Stimulated activated CD8-positive, alpha-beta memory T cell treated with anti-CD3 and anti-CD28 coated beads, Interleukin-15, amount 100 ng/mL, for 1 hour (primary cell): ENCODE data around the gene FARP1.

Experiments
- DNase-seq: peaks from one replicate; pipeline ENCODE4 v3.0.0-alpha.2; 2020; ENCODE audit warnings: low read depth

The FARP1 gene

DNA sequence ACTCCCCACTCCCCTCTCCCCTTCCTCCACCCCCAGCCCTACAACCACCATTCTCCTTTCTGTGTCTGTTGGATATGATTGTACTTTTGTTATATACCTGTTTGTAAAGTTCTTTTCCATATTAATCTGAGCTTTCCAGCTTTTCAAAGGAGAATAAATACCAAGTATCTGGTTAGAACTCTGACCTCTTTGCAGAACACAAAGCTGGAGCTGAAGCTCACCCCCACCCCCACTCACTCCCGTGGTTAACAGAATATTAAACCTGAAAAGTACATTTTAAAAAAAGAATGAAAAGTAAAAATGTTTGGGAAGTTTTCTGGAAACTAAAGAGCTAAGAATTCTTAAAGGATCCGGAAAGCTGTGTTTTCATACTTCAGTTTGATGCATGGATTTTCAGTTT lies 189.3 kb downstream of the FARP1 start:
- DNase-seq, result no peak

DNA sequence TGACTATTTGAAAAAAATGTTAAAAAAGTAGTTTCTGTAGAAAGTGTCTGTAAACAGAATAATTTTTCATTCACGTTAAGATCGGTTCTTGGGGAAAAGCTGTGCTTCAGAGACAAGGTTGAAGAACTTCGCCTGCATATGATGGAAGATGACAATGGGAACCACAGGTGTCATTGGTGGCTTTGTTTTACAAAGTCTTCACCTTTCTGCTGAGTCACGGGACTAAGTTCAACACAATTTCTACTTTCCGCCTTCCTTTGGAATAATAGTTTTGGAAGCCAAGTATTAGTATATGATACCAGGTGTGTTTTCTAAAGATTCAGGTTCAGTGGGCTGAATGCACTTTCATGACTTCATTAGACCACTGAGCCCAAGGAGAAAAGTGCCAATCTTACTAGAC lies 189.8 kb downstream of the FARP1 start:
- DNase-seq, result no peak

DNA sequence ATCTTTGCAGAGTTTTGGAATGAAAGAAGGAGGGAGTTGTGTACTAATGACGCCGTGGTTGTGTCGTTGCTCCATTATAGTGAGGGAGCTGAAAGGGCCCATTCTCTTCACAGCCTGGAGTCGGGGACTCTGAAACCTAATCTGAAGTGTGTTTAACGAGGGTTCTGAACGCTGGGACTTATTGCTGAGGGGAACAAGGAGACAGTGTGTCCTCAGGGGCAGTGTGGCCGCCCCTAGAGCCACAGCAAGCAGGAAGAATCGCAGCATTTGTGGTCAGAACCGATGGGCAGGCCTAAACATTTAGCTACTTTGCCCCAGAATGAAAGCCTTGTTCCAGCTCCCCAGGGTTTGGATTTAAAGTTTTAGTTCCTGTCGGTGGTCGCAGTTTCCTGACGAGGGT lies 190.6 kb downstream of the FARP1 start:
- DNase-seq, result no peak

DNA sequence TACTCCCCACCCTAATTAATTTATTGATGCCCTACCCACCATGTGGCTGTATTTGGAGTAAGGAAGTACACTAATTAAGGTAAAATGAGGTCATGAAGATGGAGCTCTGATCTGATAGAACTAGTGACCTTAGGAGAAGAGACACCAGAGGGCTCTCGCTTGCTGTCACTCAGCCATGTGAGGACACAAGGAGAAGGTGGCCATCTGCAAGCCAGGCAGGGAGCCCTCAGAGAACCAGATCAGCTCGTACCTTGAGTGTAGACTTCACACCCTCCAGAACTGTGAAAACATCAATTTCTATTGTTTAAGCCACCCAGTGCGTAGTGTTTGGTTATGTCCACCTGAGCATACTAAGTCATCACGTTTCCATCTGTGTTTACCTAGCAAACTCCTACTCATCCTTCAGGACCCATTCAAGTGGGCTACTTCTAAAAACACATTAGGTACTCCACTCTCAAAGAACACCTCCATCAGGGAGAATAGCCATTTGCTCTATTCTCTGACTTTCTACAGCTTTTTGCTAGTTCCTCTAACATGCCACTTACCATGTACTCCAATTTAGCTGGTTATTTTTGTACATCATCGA lies 191.8 kb downstream of the FARP1 start:
- no peak for DNase-seq

DNA sequence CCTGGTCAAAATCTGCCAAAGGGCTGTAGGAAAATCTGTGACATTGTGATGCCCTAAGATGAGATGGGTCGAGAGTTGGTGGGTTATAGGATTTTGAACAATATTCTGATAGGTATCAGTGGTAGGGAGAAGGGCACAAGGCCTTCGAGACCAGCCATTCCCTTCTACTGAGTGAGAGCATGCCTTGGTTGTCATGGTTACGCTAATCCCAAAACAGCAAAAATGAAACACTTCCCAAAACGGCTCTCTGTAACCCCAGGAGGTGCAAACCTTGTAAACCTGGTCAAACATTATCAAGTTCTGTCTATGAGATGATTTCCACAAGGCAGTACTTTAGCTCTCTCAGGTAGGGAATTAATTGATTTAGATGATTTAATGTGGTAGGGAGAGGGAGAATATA lies 192.8 kb downstream of the FARP1 start:
- no peak for DNase-seq

DNA sequence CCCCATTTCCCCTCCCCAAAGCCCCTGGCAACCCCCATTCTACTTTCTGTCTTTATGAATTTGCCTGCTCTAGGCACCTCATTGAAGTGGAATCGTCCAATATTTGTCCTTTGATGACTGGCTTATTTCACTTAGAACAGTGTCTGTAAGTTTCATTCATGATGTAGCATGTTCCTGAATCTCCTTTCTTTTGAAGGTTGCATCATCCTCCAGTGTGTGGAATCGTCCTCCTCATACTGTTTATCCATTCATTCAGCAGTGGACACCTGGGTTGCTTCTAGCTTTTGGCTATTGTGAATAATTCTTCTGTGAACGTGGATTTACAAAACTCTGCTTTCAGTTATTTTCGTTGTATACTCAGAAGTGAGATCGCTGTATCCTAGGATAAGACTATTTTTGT lies 195.4 kb downstream of the FARP1 start:
- DNase-seq, result no peak

DNA sequence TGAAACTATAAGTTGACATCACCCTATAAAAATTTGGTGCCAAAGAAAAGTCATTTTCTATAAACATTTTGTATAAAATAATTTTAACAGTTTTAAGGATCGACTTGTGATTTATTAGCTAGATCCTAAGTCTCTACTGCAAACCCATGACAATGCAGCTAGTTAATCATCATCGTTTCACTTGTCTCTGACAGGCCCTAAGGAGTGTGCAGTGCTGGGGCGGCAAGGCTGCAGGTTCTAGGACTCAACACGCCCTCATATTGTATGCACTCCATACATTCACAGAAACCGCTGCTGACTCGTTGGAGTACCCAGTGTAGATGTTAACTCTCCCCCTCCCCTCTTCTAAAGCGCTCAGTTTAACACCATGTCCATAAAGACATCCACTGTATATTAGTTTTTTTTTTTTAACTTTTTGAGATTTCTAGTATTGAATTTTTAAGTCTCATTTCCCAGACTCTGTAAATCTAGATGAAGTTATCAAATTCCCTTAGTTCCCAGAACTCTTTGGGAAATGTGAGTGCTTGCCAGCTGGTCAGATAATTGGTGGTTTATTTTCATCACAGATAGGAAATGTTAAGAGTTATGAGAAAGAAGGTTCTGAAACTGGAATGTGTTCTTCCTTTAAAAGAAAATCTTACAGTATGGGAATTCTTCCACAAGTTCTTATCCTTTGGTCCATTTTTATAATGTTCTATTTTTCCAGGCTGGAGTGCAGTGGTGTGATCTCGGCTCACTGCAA lies 197.0 kb downstream of the FARP1 start:
- no peak for DNase-seq

DNA sequence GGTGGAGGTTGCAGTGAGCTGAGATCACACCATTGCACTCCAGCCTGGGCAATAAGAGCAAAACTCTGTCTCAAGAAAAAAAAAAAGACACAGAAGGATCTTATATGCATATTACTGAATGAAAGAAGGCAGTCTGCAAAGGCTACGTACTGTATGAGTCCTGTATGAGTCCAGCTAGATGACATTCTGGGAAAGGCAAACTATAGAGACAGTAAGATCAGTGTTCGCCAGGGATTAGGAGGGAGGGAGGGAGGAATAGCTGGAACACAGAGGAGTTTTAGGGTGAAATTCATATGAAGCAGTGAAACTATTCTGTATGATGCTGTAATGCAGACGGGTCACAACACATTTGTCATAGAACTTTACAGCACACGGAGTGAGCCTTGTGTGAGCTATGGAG lies 200.1 kb downstream of the FARP1 start:
- DNase-seq, result no peak

DNA sequence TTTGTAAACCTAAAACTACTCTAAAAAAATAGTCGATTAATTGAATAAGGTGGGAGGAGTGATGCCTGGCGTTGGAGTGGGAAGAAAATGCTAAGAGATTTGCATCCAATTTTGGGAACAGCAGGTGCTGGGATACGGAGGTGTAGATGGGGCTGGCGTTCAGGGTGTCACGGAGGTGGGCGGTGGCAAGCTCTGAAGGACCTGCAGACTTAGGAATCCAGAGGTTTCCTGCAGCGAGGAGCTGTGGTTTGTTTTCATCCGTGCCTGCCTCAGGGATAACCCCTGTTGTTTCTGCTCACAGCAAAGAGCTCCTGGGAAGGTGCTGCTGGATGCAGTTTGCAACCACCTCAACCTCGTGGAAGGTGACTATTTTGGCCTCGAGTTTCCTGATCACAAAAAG lies 200.6 kb downstream of the FARP1 start:
- no peak for DNase-seq

DNA sequence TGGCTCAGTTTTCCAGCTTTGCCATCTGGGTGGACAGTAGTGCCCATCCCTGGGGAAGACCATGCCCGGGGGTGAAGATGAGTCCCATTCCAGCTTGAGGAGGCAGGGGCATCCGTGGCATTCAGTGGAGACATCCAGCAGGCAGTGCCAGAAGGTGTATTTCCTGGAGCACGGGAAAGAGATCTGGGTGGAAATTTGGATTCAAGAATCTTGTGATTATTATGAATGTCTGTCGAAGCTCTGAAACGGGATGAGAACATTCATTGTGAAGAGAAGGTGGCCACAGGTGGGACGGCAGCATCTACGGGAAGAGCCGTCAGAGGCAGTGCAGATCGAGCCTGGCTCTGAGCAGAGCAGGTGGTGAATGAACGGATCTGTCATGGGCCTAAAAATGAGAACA lies 201.5 kb downstream of the FARP1 start:
- DNase-seq, result no peak

DNA sequence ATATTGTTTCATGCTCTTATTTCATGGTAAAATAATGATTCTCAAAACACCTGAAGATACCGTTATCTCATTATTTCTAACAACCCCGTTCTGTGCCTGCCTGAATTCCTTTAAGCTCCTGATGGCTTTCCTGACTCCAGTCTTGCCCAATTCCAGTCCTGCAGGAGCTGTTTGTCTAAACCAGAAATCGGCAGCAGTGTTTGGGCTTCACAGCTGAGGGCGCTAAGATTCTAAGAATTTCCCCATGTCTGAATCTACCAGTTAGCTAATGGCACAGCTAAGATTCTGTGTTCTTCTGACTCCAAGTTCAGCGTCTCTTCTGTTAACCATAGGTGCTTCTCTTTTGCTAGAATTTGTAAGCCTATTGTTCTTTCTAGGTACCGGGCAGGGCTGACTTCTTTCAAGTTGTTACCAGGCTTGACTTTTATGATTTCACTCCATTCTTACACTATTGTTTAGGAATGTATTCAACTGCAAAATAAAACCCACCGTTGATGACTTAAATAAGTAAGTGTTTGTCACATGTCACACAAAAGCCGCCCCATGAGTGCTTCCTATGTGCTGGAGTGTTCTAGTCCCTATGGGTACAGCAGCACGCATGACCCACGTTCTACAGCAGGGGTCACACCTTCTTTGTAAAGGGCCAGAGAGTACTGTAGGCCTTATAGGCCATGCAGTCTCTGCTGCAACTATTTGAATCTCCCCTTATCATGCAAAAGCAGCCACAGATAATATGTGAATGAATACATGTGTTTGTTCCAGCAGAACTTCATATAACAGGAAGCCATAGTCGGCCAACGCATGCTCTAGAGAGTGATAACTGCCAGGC lies 202.4 kb downstream of the FARP1 start:
- no peak for DNase-seq

DNA sequence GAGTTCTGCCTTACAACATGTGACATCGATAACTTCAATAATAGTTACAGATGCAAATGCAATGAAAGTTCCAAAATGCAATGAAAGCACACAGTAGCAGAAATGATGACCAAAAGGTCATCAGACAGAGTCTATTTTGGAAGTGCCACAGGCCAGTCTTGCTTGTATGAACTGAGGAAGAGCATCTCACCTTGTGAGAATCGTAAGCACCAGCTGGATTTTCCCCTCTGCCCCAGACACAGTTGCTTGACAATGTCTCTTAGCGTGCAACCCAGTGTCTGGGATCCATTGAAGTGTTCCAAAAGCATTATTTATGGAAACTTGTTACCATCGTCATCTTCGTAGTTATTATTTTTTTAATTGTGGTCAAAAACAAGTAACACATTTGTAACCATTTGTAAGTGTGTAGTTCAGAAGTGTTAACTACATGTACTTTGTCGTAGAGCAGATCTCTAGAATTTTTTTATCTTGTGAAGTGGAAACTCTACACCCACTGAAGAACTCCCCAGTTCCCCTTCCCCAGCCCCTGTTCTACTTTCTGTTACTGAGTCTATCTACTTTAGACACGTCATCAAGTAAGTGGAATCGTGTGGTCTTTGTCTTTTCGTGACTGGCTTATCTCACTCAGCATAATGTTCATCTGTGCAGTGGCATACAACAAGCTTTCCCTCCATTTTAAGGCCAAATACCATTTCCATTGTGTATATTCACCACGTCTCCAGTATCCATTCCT lies 204.2 kb downstream of the FARP1 start:
- DNase-seq, result no peak

DNA sequence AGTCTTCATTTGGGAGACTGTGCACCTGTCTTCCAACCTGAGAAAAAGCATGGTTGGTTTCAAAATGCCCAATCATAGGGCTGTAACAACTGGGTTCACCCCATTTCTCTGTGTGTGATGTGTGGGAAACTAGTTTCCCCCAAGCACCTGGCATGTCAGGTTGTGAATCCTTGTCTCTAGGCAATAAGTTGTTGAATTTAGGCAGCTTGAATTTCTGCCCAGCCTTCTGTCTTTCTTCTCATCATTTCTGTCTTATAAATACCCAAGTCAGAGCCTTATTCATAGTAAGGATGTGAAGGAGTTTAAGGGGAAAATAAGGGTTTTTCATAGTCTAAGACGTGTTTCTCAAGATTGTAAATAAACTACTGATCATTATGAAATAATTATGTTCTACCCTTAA lies 204.9 kb downstream of the FARP1 start:
- no peak for DNase-seq

DNA sequence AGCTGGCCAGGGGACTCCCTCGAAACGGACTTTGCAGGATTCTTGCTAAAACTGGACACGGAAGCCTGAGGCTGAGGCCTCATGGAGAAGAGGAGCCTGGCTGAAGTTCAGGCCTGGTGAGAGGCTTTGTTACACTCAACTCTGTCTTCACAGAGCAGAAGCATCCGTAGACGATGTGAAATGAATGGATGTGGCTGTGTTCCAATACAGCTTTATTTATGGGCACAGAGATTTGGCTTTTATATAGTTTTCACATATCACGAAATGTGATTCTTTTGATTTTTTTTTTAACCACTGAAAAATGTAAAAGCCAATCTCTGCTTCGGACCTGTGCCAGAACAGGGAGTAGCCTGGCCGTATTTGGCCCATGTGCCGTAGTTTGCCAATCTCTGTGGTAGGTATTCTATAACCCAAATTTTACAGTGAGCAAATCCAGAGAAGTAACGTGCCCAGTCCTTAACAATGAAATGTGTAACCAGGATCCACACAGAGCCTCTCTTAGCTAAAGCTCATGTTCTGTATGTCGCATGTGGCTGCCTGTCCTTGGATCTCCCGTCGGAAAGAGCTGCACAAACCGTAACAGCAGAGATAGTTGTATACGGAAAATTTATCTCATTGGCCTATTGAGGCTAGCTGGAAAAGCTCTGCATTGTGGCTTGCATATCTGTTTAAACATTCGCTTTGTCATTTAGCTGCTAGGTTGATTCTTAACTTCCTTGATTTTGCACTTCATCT lies 205.7 kb downstream of the FARP1 start:
- DNase-seq, result no peak

DNA sequence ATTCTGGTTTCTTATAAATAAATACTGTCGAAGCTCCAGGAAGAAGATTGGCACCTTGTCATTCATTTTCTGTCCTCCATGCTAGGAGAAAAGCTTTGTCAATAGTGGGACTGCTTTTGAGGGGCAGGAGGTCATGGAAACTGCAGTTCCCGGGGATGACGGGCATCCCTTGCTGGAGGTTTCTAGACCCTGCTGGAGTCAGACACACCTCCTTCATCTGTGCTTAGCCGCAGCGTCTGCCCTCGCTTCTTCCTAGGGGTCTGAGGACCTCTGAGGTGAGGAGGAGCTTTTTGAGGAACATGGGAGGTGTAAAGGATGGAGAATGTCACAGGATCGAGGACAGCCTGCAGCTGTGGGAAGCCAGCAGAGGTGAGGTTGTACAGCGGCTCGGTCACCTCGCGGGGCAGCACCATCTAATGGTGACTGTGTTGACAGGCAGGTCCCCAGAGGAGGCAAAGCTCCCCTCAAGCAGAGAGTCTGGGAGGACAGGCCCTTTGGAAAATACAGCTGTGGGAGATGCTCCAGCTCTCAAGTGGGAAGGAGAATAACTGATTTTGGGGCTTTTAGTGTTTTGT lies 206.9 kb downstream of the FARP1 start:
- no peak for DNase-seq

DNA sequence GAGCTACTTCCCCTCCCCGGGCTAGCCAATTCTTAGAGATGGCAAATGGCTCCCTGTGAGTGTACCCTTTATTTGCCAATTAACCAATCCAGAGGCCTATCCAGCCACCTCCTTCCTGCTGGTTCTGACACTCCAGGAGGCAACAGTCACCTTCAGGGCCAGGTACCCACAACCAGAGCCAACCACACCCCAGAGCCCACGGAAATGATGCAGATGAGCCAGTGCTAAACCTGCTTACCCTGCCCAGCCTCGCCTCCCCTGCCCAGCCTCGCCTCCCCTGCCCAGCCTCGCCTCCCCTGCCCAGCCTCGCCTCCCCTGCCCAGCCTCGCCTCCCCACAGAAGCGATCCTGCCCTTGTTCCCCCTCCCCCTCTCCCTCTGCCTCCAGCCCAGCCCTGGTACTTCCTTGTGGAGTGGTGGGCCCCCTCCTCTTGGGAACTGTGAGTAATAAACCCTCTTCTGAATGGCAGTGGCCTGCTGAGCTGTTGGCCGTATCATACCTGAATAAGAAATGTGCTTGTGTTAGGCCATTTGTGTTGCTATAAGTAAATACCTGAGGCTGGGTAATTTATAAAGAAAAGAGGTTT lies 207.9 kb downstream of the FARP1 start:
- no peak for DNase-seq

DNA sequence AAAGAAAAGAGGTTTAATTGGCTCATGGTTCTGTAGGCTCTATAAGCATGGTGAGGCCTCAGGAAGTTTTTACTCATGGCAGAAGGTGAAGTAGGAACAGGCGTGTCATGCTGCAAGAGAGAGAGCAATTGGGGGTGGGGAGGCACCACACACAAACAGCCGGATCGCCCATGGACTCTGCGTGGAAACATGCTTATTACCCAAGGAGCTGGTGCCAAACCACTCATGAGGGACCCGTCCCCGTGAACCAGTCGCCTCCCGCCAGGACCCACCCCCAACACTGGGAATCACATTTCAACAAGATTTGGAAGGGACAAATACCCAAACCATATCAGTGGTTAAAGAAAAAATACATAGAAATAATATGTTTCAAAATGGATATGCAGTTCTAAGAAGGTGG lies 208.7 kb downstream of the FARP1 start:
- no peak for DNase-seq

DNA sequence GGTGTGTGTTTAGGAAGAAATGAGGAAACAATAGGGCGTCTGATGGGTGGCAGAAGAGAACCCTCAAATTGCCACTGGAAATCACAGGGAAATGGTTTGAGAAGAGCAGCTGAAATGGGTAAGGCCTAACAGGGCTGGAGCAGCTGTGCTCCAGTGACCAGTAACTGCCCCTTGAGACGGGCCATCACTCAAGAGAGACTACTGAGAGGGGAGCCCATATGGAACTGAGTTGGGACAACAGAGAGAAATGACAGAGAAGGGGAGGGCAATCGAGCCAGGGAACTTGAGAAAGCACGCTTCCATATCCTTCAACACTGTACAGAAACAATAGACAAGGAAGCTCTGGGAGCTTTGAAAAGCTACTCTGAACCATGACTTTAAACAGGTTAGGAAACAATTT lies 209.3 kb downstream of the FARP1 start:
- no peak for DNase-seq

DNA sequence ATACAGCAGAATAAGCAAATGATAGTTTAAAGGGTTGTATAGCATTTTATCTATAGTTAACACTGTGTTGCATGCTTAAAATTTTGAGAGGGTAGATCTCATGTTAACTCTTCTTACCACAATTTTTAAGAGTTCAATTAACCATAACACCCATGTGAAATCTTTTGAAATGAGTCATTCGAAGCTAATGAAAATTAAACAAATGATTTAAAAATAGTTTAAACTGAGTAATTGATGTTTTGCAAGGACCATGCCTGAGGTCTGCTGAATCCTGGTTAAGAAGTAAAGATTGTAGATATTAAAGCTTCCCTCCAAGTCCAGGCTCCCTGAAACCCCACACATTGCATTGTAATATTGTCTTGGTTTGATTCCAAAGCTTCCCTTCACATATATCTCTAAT lies 210.9 kb downstream of the FARP1 start:
- no peak for DNase-seq

DNA sequence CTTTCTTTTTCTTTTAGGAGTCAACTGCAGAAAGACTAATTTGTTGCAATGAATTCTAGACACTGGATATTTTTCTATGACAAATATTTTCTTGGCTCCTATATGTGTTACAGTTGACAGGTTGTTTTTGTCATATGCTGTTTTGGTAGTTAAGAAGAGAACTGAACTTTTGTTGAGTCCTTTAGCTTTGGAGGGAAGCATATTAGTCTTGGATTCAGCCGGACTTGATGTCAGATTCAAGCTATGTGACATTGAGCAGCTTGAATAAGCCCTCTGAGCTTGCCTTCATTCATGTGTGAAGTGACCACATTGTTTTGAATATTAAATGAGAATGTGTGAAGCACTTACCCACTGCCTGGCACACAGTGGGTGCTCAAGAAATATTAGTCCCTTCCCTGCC lies 216.0 kb downstream of the FARP1 start:
- no peak for DNase-seq

DNA sequence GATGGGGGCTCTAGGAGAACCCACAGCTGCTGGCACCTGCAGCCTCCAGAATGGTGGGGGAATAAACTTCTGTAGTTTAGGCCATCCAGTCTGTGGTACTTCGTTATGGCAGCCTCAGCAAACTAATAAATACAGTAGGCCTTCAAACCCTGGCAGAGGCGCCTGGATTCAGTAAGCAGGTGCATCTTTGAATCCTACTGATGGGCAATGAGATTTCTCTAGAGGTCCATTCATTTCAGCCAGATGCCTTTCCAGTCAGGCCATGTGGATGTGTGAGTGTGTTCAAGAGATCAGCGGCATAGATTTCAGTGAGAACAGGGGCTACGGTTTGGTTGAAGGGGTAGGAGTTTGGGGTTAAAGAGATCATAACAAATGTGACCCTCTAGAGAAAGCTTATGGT lies 217.7 kb downstream of the FARP1 start:
- DNase-seq, result no peak
